ENCODE measurements around the gene CYLD. TPM values are rescaled to one million over a fixed set of nuclear protein-coding genes. Genes with fewer than 3 reads are reported as not detected.

The CYLD gene
- total and polyA plus RNA-seq, 12 donors: 17.5 to 78.3 (median 48.7) TPM

- H3K4me3 ChIP-seq: no peak overlapping the region
- no peaks in the 10 kb centered on the region for H3K9me3 ChIP-seq (replicated peaks in 1 of 3)
- no peaks in the 10 kb centered on the region for H3K36me3 ChIP-seq (replicated peaks in 1 of 2)
- DNase-seq: no peak
- intact Hi-C loops (cut with DNase I): no loop called here
- TF ChIP-seq CTCF (IDR thresholded peaks at IDR 0.05): no peak
- no peak for TF ChIP-seq POLR2A (IDR thresholded peaks at IDR 0.05)
- WGBS, 4 donors: 88 to 97% (median 94%) methylated on average over 1 of the region's 1 CpG
- peaks cover 0 to 30% of the 10 kb centered on the region in 2 donors for H3K4me1 ChIP-seq (replicated peaks in 1 of 2)
- no peak overlapping the region for H3K27ac ChIP-seq
- H3K27me3 ChIP-seq: no peaks in the 10 kb centered on the region
Observed at GRCh38 chr16:50765260-50765659, 23.4 kb downstream of the CYLD start.

GRCh38 chr16:50765861-50766260 is 24.0 kb downstream of the CYLD start:
- no peak for TF ChIP-seq CTCF (IDR thresholded peaks at IDR 0.05)
- TF ChIP-seq POLR2A (IDR thresholded peaks at IDR 0.05): no peak
- intact Hi-C loops (cut with DNase I): no loop called here
- no peaks in the 10 kb centered on the region for H3K36me3 ChIP-seq (replicated peaks in 1 of 2)
- no peak overlapping the region for H3K27ac ChIP-seq
- peaks cover 0 to 29% of the 10 kb centered on the region in 2 donors for H3K4me1 ChIP-seq (replicated peaks in 1 of 2)
- H3K4me3 ChIP-seq: no peak overlapping the region
- no peak for DNase-seq
- 88 to 100% (median 95%) methylated on average over 1 of the region's 1 CpG for WGBS, 4 donors
- no peaks in the 10 kb centered on the region for H3K27me3 ChIP-seq
- no peaks in the 10 kb centered on the region for H3K9me3 ChIP-seq (replicated peaks in 1 of 3)

GRCh38 chr16:50767197-50767596 is 25.3 kb downstream of the CYLD start:
- Histone ChIP-seq H3K27ac (no peak overlapping the region), H3K9me3 (replicated peaks in 1 of 3) (no peaks in the 10 kb centered on the region), H3K36me3 (replicated peaks in 1 of 2) (no peaks in the 10 kb centered on the region), H3K27me3 (no peaks in the 10 kb centered on the region), H3K4me1 (replicated peaks in 1 of 2) (peaks cover 0 to 20% of the 10 kb centered on the region in 2 donors), H3K4me3 (no peak overlapping the region)
- no peak for DNase-seq
- intact Hi-C loops (cut with DNase I): no loop called here
- 96 to 100% (median 98%) methylated on average over 2 of the region's 2 CpGs for WGBS, 4 donors
- TF ChIP-seq CTCF (IDR thresholded peaks at IDR 0.05): no peak
- TF ChIP-seq POLR2A (IDR thresholded peaks at IDR 0.05): no peak

- Histone ChIP-seq H3K36me3 (replicated peaks in 1 of 2) (no peaks in the 10 kb centered on the region), H3K4me3 (no peak overlapping the region), H3K27me3 (no peaks in the 10 kb centered on the region), H3K9me3 (replicated peaks in 1 of 3) (no peaks in the 10 kb centered on the region), H3K4me1 (replicated peaks in 1 of 2) (no peaks in the 10 kb centered on the region), H3K27ac (no peak overlapping the region)
- no peak for TF ChIP-seq POLR2A (IDR thresholded peaks at IDR 0.05)
- TF ChIP-seq CTCF (IDR thresholded peaks at IDR 0.05): no peak
- DNase-seq: no peak
- intact Hi-C loops (cut with DNase I): no loop called here
- 95 to 98% (median 97%) methylated on average over 3 of the region's 3 CpGs for WGBS, 4 donors
Observed at GRCh38 chr16:50771366-50771765, 29.5 kb downstream of the CYLD start.

Data from adrenal gland (tissue), 12 donors.